ENCODE data around the gene ZMIZ1. TPM values are rescaled to one million over a fixed set of nuclear protein-coding genes. Genes with fewer than 3 reads are reported as not detected.

The ZMIZ1 gene
- total RNA-seq, 2 experiments from 2014 or later: 14.6 to 15.5 TPM

- DNase-seq: no peak
- intact Hi-C loops (cut with DNase I, micrococcal nuclease): no loop called here
- H3K36me3 Mint-ChIP-seq (ENCODE audit: low read depth): no peaks in the 10 kb centered on the region
- no peak overlapping the region for H3K27ac Mint-ChIP-seq
- H3K4me1 Mint-ChIP-seq (ENCODE audit: low read depth): peaks cover 46% of the 10 kb centered on the region
- CTCF ChIA-PET: no interaction called here
- ATAC-seq (ENCODE audit: poor library complexity): no peak
- Histone ChIP-seq H3K4me1 (ENCODE audit: insufficient read depth, low read length) (peaks cover 22% of the 10 kb centered on the region), H3K4me3 (ENCODE audit: low read length) (no peak overlapping the region), H3K9me3 (ENCODE audit: control insufficient read depth in 1 of 2, insufficient read depth in 1 of 2, low read length in 2 of 2) (no peaks in the 10 kb centered on the region), H3K27ac (ENCODE audit: low read depth in 1 of 2, low read length in 2 of 2) (no peak overlapping the region), H3K27me3 (ENCODE audit: control insufficient read depth in 1 of 2, insufficient read depth in 2 of 2, low read length in 2 of 2) (no peaks in the 10 kb centered on the region), H3K36me3 (ENCODE audit: insufficient read depth, low read length) (peaks cover 13% of the 10 kb centered on the region)
- H3K9me3 Mint-ChIP-seq: no peaks in the 10 kb centered on the region
- no peak for TF ChIP-seq CTCF (IDR thresholded peaks at IDR 0.05)
- H3K4me3 Mint-ChIP-seq: no peak overlapping the region
- POLR2A ChIA-PET: interaction anchor here (1.1 kb wide), 1 partner anchor 10 kb away, joined by 3 read pairs; no protein-coding TSS in a partner anchor
- no peaks in the 10 kb centered on the region for H3K27me3 Mint-ChIP-seq
These were observed 45.1 kb downstream of the ZMIZ1 start for GRCh38 chr10:79113827-79114226.

GRCh38 chr10:79115302-79115701 lies 46.5 kb downstream of the ZMIZ1 start:
- Histone ChIP-seq H3K27me3 (ENCODE audit: control insufficient read depth in 1 of 2, insufficient read depth in 2 of 2, low read length in 2 of 2) (no peaks in the 10 kb centered on the region), H3K27ac (ENCODE audit: low read depth in 1 of 2, low read length in 2 of 2) (no peak overlapping the region), H3K36me3 (ENCODE audit: insufficient read depth, low read length) (peaks cover 22% of the 10 kb centered on the region), H3K9me3 (ENCODE audit: control insufficient read depth in 1 of 2, insufficient read depth in 1 of 2, low read length in 2 of 2) (no peaks in the 10 kb centered on the region), H3K4me1 (ENCODE audit: insufficient read depth, low read length) (peaks cover 22% of the 10 kb centered on the region), H3K4me3 (ENCODE audit: low read length) (no peak overlapping the region)
- TF ChIP-seq CTCF (IDR thresholded peaks at IDR 0.05): no peak
- CTCF ChIA-PET: no interaction called here
- ATAC-seq (ENCODE audit: poor library complexity): no peak
- H3K27ac Mint-ChIP-seq: no peak overlapping the region
- POLR2A ChIA-PET: no interaction called here
- H3K4me1 Mint-ChIP-seq (ENCODE audit: low read depth): peaks cover 42% of the 10 kb centered on the region
- intact Hi-C loops (cut with DNase I, micrococcal nuclease): no loop called here
- no peaks in the 10 kb centered on the region for H3K27me3 Mint-ChIP-seq
- H3K4me3 Mint-ChIP-seq: no peak overlapping the region
- no peaks in the 10 kb centered on the region for H3K9me3 Mint-ChIP-seq
- peaks cover 7% of the 10 kb centered on the region for H3K36me3 Mint-ChIP-seq (ENCODE audit: low read depth)
- DNase-seq: no peak

- POLR2A ChIA-PET: no interaction called here
- Histone ChIP-seq H3K27me3 (ENCODE audit: control insufficient read depth in 1 of 2, insufficient read depth in 2 of 2, low read length in 2 of 2) (no peaks in the 10 kb centered on the region), H3K4me3 (ENCODE audit: low read length) (no peak overlapping the region), H3K9me3 (ENCODE audit: control insufficient read depth in 1 of 2, insufficient read depth in 1 of 2, low read length in 2 of 2) (no peaks in the 10 kb centered on the region), H3K27ac (ENCODE audit: low read depth in 1 of 2, low read length in 2 of 2) (no peak overlapping the region), H3K4me1 (ENCODE audit: insufficient read depth, low read length) (peaks cover 22% of the 10 kb centered on the region), H3K36me3 (ENCODE audit: insufficient read depth, low read length) (peaks cover 12% of the 10 kb centered on the region)
- Mint-ChIP-seq H3K4me3 (no peak overlapping the region), H3K27ac (no peak overlapping the region), H3K27me3 (no peaks in the 10 kb centered on the region), H3K4me1 (ENCODE audit: low read depth) (peaks cover 42% of the 10 kb centered on the region), H3K9me3 (no peaks in the 10 kb centered on the region), H3K36me3 (ENCODE audit: low read depth) (peaks cover 7% of the 10 kb centered on the region)
- ATAC-seq (ENCODE audit: poor library complexity) (no peak), DNase-seq (peak in 1 of 14 experiments; percentile 36)
- no peak for TF ChIP-seq CTCF (IDR thresholded peaks at IDR 0.05)
- CTCF ChIA-PET: no interaction called here
- intact Hi-C loops (cut with DNase I, micrococcal nuclease): no loop called here
These were observed 47.6 kb downstream of the ZMIZ1 start for GRCh38 chr10:79116368-79116767.

All from CD4-positive, alpha-beta T cell (primary cell).